Measurements from ENCODE around the gene VMP1. TPM values are rescaled to one million over a fixed set of nuclear protein-coding genes. Genes with fewer than 3 reads are reported as not detected.
A peak's percentile ranks its signal among the peaks of the same experiment; 100 is the strongest.

The VMP1 gene
- total and polyA plus RNA-seq, 2 of the 13 experiments (the other 11 are each of a cell fraction or from before 2014, with no cell fraction given) = 186 to 271 TPM

- peak; percentile 49; the same call in 1 of the 2 replicates for TF ChIP-seq ZNF574 (CRISPR knock-in tag; IDR thresholded peaks at IDR 0.05)
Measured at GRCh38 chr17:59842901-59843652, 135.6 kb downstream of the VMP1 start (continued).

DNA sequence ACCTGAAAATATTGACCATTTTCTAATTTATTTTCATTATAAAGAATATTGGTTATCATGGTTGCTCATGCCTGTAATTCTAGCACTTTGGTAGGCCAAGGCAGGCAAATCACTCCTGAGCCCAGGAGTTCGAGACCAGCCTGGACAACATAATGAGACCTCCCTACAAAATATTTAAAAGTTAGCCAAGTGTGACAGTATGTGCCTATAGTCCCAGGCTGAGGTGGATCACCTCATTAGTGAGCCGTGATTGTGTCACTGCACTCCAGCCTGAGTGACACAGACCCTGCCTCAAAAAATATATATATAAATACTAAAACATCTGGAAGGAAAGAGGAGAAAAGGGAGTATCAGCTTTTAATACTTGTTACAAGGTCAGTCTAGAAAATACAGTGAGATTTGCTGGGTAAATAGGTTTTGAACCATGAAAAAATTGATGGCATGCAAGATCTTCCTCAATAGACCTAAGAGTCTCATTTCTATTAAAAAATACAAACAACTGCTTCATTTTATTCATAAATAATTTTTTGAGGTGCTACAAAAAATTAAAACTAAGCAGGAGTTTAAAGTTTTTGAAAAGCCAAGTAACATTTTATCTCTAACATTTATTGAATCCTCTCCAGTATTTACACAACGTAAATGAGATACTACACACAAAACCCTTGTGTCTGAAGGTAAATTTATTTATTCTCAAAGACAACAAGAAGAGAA is 137.6 kb downstream of the VMP1 start:
- WGBS (ENCODE audit: low lambda C conversion rate) = 11% methylated on average over 3 of the region's 3 CpGs
- no peaks in the 10 kb centered on the region for H3K9me3 ChIP-seq (ENCODE audit: low read length)
- no peak overlapping the region for H2AFZ ChIP-seq (ENCODE audit: low read length)
- intact Hi-C loops (cut with micrococcal nuclease; ENCODE audit: unreplicated experiment) = loop anchor here (5.0 kb wide), 1 partner anchor 47 kb away; the partner anchor contains the start of genes RPS6KB1 and TUBD1
- H3K27ac ChIP-seq (ENCODE audit: extremely low read length, insufficient read depth, low read length) = peak overlapping the region; percentile 98
- H3K4me1 ChIP-seq (ENCODE audit: insufficient read depth, low read length) = peaks cover 92% of the 10 kb centered on the region
- H3K4me2 ChIP-seq (ENCODE audit: low read depth, low read length) = peak overlapping the region; percentile 80
- peak overlapping the region; percentile 78 for H3K9ac ChIP-seq (ENCODE audit: insufficient read depth, low read depth, low read length)
- POLR2A ChIA-PET = interaction anchor here (1.0 to 20.0 kb wide), 11 partner anchors 8 to 226 kb away, joined by 3 to 501 read pairs (median 6); partner anchors contain the start of genes CLTC, PTRH2, RPS6KB1 and TUBD1
- FAIRE-seq = no peak
- in situ Hi-C loops (cut with HindIII; ENCODE audit: extremely low pct_ligation_motif_present, low pct_unique_long_range_greater_than_20kb) = no loop called here
- no peak for ATAC-seq
- CTCF ChIA-PET (ENCODE audit: low intra/inter-chr PET ratio, low total read pairs) = no interaction called here
- peaks cover 16% of the 10 kb centered on the region for H4K20me1 ChIP-seq (ENCODE audit: insufficient read depth, low read length)
- peaks cover 16% of the 10 kb centered on the region for H3K79me2 ChIP-seq (ENCODE audit: insufficient read depth, low read length)
- no peaks in the 10 kb centered on the region; a peak in 1 of 5 replicates for H3K27me3 ChIP-seq (ENCODE audit: control insufficient read depth in 1 of 2, insufficient read depth in 2 of 2, low read length in 2 of 2)
- no TSS peak for BruUV-seq (replicated peaks)
- DNase-seq (ENCODE audit: low spot score) = no peak
- H3K36me3 ChIP-seq (replicated peaks in 1 of 2; ENCODE audit: control insufficient read depth in 1 of 2, insufficient read depth in 2 of 2, low read length in 2 of 2) = peaks cover 0 to 11% of the 10 kb centered on the region in 2 experiments; a peak in 2 of 5 replicates
- H3K4me3 ChIP-seq (replicated peaks in 1 of 3; ENCODE audit: insufficient read depth in 1 of 3, low read depth in 2 of 3, low read length in 3 of 3) = peak overlapping the region in 2 of 3 experiments; percentile 13 to 54; a peak in 3 of 6 replicates
- no peak for TF ChIP-seq ZNF576 (CRISPR knock-in tag; IDR thresholded peaks at IDR 0.05)
- TF ChIP-seq CHD2 (IDR thresholded peaks at IDR 0.05; ENCODE audit: low read depth, low read length) = no peak
- no peak for TF ChIP-seq KAT7 (CRISPR knock-in tag; IDR thresholded peaks at IDR 0.05; ENCODE audit: borderline replicate concordance)
- no peak for TF ChIP-seq ZNF614 (CRISPR knock-in tag; IDR thresholded peaks at IDR 0.05; ENCODE audit: borderline replicate concordance)
- no peak for TF ChIP-seq ZNF337 (CRISPR knock-in tag; IDR thresholded peaks at IDR 0.05; ENCODE audit: borderline replicate concordance, low read depth)
- no peak for TF ChIP-seq ZNF251 (CRISPR knock-in tag; IDR thresholded peaks at IDR 0.05)
- TF ChIP-seq HOXA5 (CRISPR knock-in tag; IDR thresholded peaks at IDR 0.05) = no peak
- TF ChIP-seq SRSF4 (IDR thresholded peaks at IDR 0.05; ENCODE audit: low read depth, low read length, poor library complexity, severe bottlenecking) = peak; percentile 20
- TF ChIP-seq ZNF136 (CRISPR knock-in tag; IDR thresholded peaks at IDR 0.05; ENCODE audit: low read depth) = no peak
- no peak for TF ChIP-seq ZNF652 (CRISPR knock-in tag; IDR thresholded peaks at IDR 0.05; ENCODE audit: borderline replicate concordance, low read depth)
- no peak for TF ChIP-seq SOX13 (IDR thresholded peaks at IDR 0.05)
- TF ChIP-seq SOX13 (CRISPR knock-in tag; conservative IDR thresholded peaks at IDR 0.05 in 1 of 2, IDR thresholded peaks at IDR 0.05 in 1 of 2) = no peak
- no peak for TF ChIP-seq ZNF619 (CRISPR knock-in tag; IDR thresholded peaks at IDR 0.05)
- no peak for TF ChIP-seq NFIB (CRISPR knock-in tag; IDR thresholded peaks at IDR 0.05; ENCODE audit: borderline replicate concordance)
